Type B pancreatic cell (in vitro differentiated cells): ENCODE data around the gene JUP. TPM values are rescaled to one million over a fixed set of nuclear protein-coding genes. Genes with fewer than 3 reads are reported as not detected.

Experiments
- DNase-seq: peaks from one replicate; pipeline ENCODE4 v3.0.0; 2021; ENCODE audit warnings: mixed read lengths; ENCODE audit not compliant: unreplicated experiment; ENCODE audit errors: extremely low spot score
- H3K27ac Mint-ChIP-seq: 2 replicates; pipeline ENCODE4 v1.8.0; 2021; ENCODE audit warnings: mild to moderate bottlenecking, mixed read lengths
- H3K27me3 Mint-ChIP-seq: 2 replicates; pipeline ENCODE4 v1.8.0; 2021; ENCODE audit warnings: mixed read lengths
- H3K36me3 Mint-ChIP-seq: 2 replicates; pipeline ENCODE4 v1.8.0; 2021; ENCODE audit warnings: mixed read lengths
- H3K4me1 Mint-ChIP-seq: one replicate; pipeline ENCODE4 v1.8.0; 2021; ENCODE audit warnings: mixed read lengths; ENCODE audit not compliant: unreplicated experiment
- H3K4me3 Mint-ChIP-seq: 2 replicates; pipeline ENCODE4 v1.8.0; 2021; ENCODE audit warnings: mild to moderate bottlenecking, mixed read lengths
- H3K9me3 Mint-ChIP-seq: 2 replicates; pipeline ENCODE4 v1.8.0; 2021; ENCODE audit warnings: mixed read lengths
- total RNA-seq: library from RNA; stranded (reverse); gene quantifications from 2 replicates; pipeline ENCODE4 v1.2.1, GENCODE V29; 2021; ENCODE audit warnings: low replicate concordance
- TF ChIP-seq, protein P1 (sequence below): fragments of 200-600 bp; sonication (generic); conservative IDR thresholded peaks from 2 replicates; pipeline ENCODE4 v1.5.0; 2021; ENCODE audit warnings: antibody characterized with exemption, mild to moderate bottlenecking

JUP gene
- total RNA-seq, 1 donor from 2014 or later: 169 TPM

DNA sequence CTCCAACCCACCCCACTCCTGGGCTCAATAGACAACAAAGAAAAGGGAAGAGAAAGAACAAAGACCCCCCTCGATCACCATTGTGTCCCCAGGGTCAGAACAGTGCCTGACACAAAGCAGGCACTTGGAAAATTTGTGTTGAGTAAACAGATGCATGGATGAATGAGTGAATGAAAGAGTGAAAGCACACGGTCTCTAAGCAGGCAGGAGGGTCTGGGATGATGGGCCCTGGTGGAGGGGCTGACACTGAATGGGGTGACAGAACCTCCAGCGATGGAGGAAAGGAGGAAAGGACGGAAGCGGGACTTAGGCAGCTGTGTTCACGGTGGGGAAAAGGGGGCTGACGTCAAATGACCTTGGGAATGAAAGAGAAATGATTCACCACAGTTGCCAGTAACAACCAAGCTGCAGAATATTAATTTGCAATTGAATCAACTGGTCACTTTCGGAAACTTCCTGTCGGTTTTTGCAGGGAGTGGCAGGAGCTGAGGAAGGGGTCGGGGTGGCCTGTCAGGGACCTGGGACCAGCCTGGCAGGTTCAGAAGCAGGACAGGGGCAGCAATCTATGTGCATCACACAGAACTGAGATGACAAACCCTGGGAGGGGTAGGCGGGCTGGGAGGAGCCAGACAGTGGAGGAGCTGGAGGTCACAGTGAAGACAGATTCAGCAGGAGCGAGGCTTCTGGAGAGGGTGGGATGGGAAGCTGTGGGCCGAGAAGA, 81.1 kb downstream of the JUP start:
- peaks cover 5% of the 10 kb centered on the region for H3K9me3 Mint-ChIP-seq
- TF ChIP-seq, protein P1, sequence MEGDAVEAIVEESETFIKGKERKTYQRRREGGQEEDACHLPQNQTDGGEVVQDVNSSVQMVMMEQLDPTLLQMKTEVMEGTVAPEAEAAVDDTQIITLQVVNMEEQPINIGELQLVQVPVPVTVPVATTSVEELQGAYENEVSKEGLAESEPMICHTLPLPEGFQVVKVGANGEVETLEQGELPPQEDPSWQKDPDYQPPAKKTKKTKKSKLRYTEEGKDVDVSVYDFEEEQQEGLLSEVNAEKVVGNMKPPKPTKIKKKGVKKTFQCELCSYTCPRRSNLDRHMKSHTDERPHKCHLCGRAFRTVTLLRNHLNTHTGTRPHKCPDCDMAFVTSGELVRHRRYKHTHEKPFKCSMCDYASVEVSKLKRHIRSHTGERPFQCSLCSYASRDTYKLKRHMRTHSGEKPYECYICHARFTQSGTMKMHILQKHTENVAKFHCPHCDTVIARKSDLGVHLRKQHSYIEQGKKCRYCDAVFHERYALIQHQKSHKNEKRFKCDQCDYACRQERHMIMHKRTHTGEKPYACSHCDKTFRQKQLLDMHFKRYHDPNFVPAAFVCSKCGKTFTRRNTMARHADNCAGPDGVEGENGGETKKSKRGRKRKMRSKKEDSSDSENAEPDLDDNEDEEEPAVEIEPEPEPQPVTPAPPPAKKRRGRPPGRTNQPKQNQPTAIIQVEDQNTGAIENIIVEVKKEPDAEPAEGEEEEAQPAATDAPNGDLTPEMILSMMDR: no peak
- peaks cover 10% of the 10 kb centered on the region for H3K4me1 Mint-ChIP-seq
- no peaks in the 10 kb centered on the region for H3K36me3 Mint-ChIP-seq
- H3K4me3 Mint-ChIP-seq: peak overlapping the region; percentile 46
- H3K27me3 Mint-ChIP-seq: peaks cover 3% of the 10 kb centered on the region
- H3K27ac Mint-ChIP-seq: peak overlapping the region; percentile 73
- no peak for DNase-seq

Other genes with a start within 250 kb of the JUP start
- 0.85 and 7.4 TPM in 2 replicates for gene KRT9, start 214.7 kb downstream of the JUP start, total RNA-seq
- gene KRT14, start 199.8 kb downstream of the JUP start, total RNA-seq: 0.19 and 0.64 TPM in 2 replicates
- gene KRT16, start 173.9 kb downstream of the JUP start, total RNA-seq: 1.5 and 9.2 TPM in 2 replicates
- gene KRT17, start 162.1 kb downstream of the JUP start, total RNA-seq: 512 and 3,327 TPM in 2 replicates
- gene EIF1, start 97.8 kb downstream of the JUP start, total RNA-seq: 677 and 972 TPM in 2 replicates
- gene GAST, start 74.4 kb downstream of the JUP start, total RNA-seq: 119 and 193 TPM in 2 replicates
- gene HAP1, start 52.1 kb downstream of the JUP start, total RNA-seq: 4.3 and 11.6 TPM in 2 replicates
- 24.7 and 50.5 TPM in 2 replicates for gene P3H4, start 25.2 kb upstream of the JUP start, total RNA-seq
- gene FKBP10, start 26.3 kb upstream of the JUP start, total RNA-seq: 54.3 and 249 TPM in 2 replicates
- 46.0 and 74.8 TPM in 2 replicates for gene NT5C3B, start 49.5 kb upstream of the JUP start, total RNA-seq
- 0.24 TPM in 1 of 2 replicates, not detected in the other for gene KLHL10, start 51.1 kb upstream of the JUP start, total RNA-seq
- gene KLHL11, start 78.7 kb upstream of the JUP start, total RNA-seq: 20.5 and 20.6 TPM in 2 replicates
- gene ACLY, start 132.2 kb upstream of the JUP start, total RNA-seq: 160 and 161 TPM in 2 replicates
- gene ODAD4, start 143.9 kb upstream of the JUP start, total RNA-seq: 1.9 and 4.5 TPM in 2 replicates
- gene CNP, start 180.1 kb upstream of the JUP start, total RNA-seq: 60.0 and 84.3 TPM in 2 replicates
- 77.3 and 88.7 TPM in 2 replicates for gene DNAJC7, start 230.7 kb upstream of the JUP start, total RNA-seq
- gene NKIRAS2, start 233.4 kb upstream of the JUP start, total RNA-seq: 44.7 and 45.0 TPM in 2 replicates